ENCODE results near the gene NAV3. TPM values are rescaled to one million over a fixed set of nuclear protein-coding genes. Genes with fewer than 3 reads are reported as not detected.

Gene NAV3
- total RNA-seq, 1 experiment from 2014 or later: 3.0 TPM

DNA sequence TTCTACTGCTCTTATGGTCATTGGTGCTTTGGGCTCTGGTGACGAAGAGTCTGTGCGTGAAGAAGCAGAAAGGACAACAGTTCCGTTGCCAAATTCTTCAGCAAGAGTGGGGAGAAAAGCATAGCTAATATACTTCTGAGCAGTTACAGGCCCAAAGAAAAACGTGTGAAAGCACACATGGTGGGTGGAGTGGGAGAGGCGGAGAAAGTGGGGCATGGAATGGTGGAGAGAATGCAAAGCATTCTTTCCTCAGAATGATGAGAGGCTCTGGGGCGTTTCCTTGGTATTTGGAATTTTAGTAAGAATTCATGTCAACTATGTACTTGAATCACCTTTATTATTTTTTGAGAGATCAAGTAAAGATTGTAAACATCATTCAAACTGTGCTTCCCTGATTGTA, 396.1 kb downstream of the NAV3 start:
- Histone ChIP-seq H3K9ac (ENCODE audit: extremely low read depth, insufficient read length, low read length) (no peak overlapping the region), H3K79me2 (ENCODE audit: insufficient read depth, low read length) (no peaks in the 10 kb centered on the region), H2BK5ac (ENCODE audit: insufficient read length, low read length) (no peak overlapping the region), H3K4me1 (ENCODE audit: insufficient read depth, low read length) (peaks cover 2% of the 10 kb centered on the region; the same call in 1 of the 2 replicates), H3K23me2 (ENCODE audit: insufficient read length, low read depth, low read length, poor library complexity, severe bottlenecking) (no peaks in the 10 kb centered on the region), H3K9me3 (ENCODE audit: control insufficient read depth, low read depth, low read length) (no peaks in the 10 kb centered on the region), H3K79me1 (ENCODE audit: insufficient read depth, low read depth, low read length, poor library complexity, severe bottlenecking) (no peaks in the 10 kb centered on the region), H3K4ac (ENCODE audit: low read depth, low read length) (no peak overlapping the region), H3K56ac (ENCODE audit: insufficient read length, low read depth, low read length) (no peak overlapping the region), H3K18ac (ENCODE audit: insufficient read length, low read depth, low read length) (no peak overlapping the region), H2BK12ac (ENCODE audit: insufficient read length, low read depth, low read length) (no peak overlapping the region), H3K4me2 (ENCODE audit: insufficient read depth, insufficient read length, low read length) (no peak overlapping the region), H2AK5ac (ENCODE audit: insufficient read length, low read length) (no peak overlapping the region), H3K14ac (ENCODE audit: insufficient read depth, low read length) (no peak overlapping the region), H3K27ac (ENCODE audit: insufficient read length, low read depth, low read length) (no peak overlapping the region), H3K27me3 (ENCODE audit: insufficient read depth, low read length) (no peaks in the 10 kb centered on the region), H2BK20ac (ENCODE audit: low read depth, low read length, poor library complexity, severe bottlenecking) (no peak overlapping the region), H2BK15ac (ENCODE audit: low read depth, low read length) (no peak overlapping the region), H4K91ac (ENCODE audit: insufficient read length, low read depth, low read length) (no peak overlapping the region), H3T11ph (ENCODE audit: low read length) (no peak overlapping the region), H2BK120ac (ENCODE audit: low read depth, low read length, poor library complexity, severe bottlenecking) (no peak overlapping the region), H4K5ac (ENCODE audit: insufficient read length, low read depth, low read length) (no peak overlapping the region), H3K23ac (ENCODE audit: insufficient read length, low read depth, low read length) (no peak overlapping the region), H4K8ac (replicated peaks; ENCODE audit: insufficient read length, low read depth, low read length) (no peak overlapping the region), H4K20me1 (ENCODE audit: control insufficient read depth, insufficient read depth, insufficient read length) (no peaks in the 10 kb centered on the region), H2AFZ (ENCODE audit: low read length) (no peak overlapping the region)
- no CpG with 5 or more reads among the region's 6 CpGs for WGBS (ENCODE audit: extremely low coverage, insufficient read length, low lambda C conversion rate)
- no peak overlapping the region for H3K27ac Mint-ChIP-seq
- no peak for DNase-seq
- peaks cover 0 to 10% (median 6%) of the 10 kb centered on the region in 3 experiments; a peak in 4 of 7 replicates for H3K36me3 Mint-ChIP-seq (ENCODE audit: insufficient read depth in 1 of 3, low read depth in 3 of 3)
- no peak overlapping the region for H3K4me3 Mint-ChIP-seq
- H3K4me1 Mint-ChIP-seq: peaks cover 20% of the 10 kb centered on the region in 2 experiments
- H3K27me3 Mint-ChIP-seq (ENCODE audit: low read depth): no peaks in the 10 kb centered on the region
- peaks cover 4 to 9% of the 10 kb centered on the region in 2 experiments; a peak in 3 of 5 replicates for H3K9me3 Mint-ChIP-seq
- TF ChIP-seq, protein P1, sequence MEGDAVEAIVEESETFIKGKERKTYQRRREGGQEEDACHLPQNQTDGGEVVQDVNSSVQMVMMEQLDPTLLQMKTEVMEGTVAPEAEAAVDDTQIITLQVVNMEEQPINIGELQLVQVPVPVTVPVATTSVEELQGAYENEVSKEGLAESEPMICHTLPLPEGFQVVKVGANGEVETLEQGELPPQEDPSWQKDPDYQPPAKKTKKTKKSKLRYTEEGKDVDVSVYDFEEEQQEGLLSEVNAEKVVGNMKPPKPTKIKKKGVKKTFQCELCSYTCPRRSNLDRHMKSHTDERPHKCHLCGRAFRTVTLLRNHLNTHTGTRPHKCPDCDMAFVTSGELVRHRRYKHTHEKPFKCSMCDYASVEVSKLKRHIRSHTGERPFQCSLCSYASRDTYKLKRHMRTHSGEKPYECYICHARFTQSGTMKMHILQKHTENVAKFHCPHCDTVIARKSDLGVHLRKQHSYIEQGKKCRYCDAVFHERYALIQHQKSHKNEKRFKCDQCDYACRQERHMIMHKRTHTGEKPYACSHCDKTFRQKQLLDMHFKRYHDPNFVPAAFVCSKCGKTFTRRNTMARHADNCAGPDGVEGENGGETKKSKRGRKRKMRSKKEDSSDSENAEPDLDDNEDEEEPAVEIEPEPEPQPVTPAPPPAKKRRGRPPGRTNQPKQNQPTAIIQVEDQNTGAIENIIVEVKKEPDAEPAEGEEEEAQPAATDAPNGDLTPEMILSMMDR (conservative IDR thresholded peaks at IDR 0.05): no peak
